Measurements from ENCODE around the gene NAA80. TPM values are rescaled to one million over a fixed set of nuclear protein-coding genes. Genes with fewer than 3 reads are reported as not detected.

The NAA80 gene
- total and polyA plus RNA-seq, 2 of the 13 experiments (the other 11 are each of a cell fraction or from before 2014, with no cell fraction given) = 3.4 to 8.7 TPM

DNA sequence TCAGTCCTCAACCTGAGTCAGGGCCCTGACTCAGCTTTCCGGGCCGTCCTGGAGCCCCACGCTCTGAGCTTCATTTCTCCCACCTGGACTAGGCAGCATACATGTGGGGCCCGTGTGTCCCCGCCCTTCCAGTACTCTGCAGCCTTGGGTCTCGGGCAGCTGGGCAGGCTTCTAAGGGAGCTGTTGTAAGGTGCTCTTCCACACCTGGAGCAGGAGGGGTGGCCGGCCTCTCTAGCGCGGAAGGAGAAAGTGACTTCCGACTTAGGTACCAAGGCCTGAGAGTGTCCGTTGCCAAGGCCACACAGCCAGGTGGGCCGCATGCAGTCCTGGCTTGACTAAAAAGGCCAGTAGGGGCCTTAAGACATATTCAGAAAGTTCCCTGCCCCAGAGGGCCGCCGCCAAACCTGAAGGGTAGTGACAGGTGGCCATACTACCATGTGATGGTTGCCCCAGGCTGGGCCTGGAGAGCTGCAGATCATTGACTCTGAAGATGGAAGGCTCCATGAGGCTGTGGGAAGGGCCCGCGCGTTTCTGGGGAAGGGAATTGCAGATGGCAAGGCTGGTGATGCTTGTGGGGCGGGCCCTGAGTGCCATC lies 39.7 kb downstream of the NAA80 start (continued):
- TF ChIP-seq LCORL (IDR thresholded peaks at IDR 0.05) = no peak
- no peak for TF ChIP-seq LCORL (CRISPR knock-in tag; IDR thresholded peaks at IDR 0.05)
- no peak for TF ChIP-seq SALL1 (CRISPR knock-in tag; IDR thresholded peaks at IDR 0.05)
- TF ChIP-seq, protein P1, sequence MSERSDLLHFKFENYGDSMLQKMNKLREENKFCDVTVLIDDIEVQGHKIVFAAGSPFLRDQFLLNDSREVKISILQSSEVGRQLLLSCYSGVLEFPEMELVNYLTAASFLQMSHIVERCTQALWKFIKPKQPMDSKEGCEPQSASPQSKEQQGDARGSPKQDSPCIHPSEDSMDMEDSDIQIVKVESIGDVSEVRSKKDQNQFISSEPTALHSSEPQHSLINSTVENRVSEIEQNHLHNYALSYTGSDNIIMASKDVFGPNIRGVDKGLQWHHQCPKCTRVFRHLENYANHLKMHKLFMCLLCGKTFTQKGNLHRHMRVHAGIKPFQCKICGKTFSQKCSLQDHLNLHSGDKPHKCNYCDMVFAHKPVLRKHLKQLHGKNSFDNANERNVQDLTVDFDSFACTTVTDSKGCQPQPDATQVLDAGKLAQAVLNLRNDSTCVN (CRISPR knock-in tag; IDR thresholded peaks at IDR 0.05; ENCODE audit: borderline replicate concordance) = no peak
- no peak for TF ChIP-seq ZNF382 (CRISPR knock-in tag; IDR thresholded peaks at IDR 0.05; ENCODE audit: borderline replicate concordance)
- TF ChIP-seq, protein P2, sequence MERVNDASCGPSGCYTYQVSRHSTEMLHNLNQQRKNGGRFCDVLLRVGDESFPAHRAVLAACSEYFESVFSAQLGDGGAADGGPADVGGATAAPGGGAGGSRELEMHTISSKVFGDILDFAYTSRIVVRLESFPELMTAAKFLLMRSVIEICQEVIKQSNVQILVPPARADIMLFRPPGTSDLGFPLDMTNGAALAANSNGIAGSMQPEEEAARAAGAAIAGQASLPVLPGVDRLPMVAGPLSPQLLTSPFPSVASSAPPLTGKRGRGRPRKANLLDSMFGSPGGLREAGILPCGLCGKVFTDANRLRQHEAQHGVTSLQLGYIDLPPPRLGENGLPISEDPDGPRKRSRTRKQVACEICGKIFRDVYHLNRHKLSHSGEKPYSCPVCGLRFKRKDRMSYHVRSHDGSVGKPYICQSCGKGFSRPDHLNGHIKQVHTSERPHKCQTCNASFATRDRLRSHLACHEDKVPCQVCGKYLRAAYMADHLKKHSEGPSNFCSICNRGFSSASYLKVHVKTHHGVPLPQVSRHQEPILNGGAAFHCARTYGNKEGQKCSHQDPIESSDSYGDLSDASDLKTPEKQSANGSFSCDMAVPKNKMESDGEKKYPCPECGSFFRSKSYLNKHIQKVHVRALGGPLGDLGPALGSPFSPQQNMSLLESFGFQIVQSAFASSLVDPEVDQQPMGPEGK (CRISPR knock-in tag; IDR thresholded peaks at IDR 0.05) = no peak
- TF ChIP-seq MEIS1 (CRISPR knock-in tag; IDR thresholded peaks at IDR 0.05; ENCODE audit: borderline replicate concordance) = no peak
- TF ChIP-seq KDM5B (CRISPR knock-in tag; IDR thresholded peaks at IDR 0.05; ENCODE audit: borderline replicate concordance) = no peak
- TF ChIP-seq RELA (CRISPR knock-in tag; IDR thresholded peaks at IDR 0.05) = no peak
- TF ChIP-seq, protein P3, sequence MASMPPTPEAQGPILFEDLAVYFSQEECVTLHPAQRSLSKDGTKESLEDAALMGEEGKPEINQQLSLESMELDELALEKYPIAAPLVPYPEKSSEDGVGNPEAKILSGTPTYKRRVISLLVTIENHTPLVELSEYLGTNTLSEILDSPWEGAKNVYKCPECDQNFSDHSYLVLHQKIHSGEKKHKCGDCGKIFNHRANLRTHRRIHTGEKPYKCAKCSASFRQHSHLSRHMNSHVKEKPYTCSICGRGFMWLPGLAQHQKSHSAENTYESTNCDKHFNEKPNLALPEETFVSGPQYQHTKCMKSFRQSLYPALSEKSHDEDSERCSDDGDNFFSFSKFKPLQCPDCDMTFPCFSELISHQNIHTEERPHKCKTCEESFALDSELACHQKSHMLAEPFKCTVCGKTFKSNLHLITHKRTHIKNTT (CRISPR knock-in tag; IDR thresholded peaks at IDR 0.05) = no peak
- TF ChIP-seq TCF7L2 (IDR thresholded peaks at IDR 0.05; ENCODE audit: low read depth, low read length) = no peak
- no peak for TF ChIP-seq SETDB1 (CRISPR knock-in tag; IDR thresholded peaks at IDR 0.05; ENCODE audit: borderline replicate concordance)
- no peak for TF ChIP-seq TEAD2 (CRISPR knock-in tag; IDR thresholded peaks at IDR 0.05)
- no peak for TF ChIP-seq TCF12 (IDR thresholded peaks at IDR 0.05)
- TF ChIP-seq TCF12 (CRISPR knock-in tag; IDR thresholded peaks at IDR 0.05) = no peak
- no peak for TF ChIP-seq ZNF501 (CRISPR knock-in tag; IDR thresholded peaks at IDR 0.05)
- no peak for TF ChIP-seq EP300 (IDR thresholded peaks at IDR 0.05; ENCODE audit: low read depth in 2 of 2, low read length in 2 of 2)
- TF ChIP-seq EP300 (CRISPR knock-in tag; IDR thresholded peaks at IDR 0.05; ENCODE audit: borderline replicate concordance) = no peak
- TF ChIP-seq MLLT10 (CRISPR knock-in tag; IDR thresholded peaks at IDR 0.05) = no peak
- no peak for TF ChIP-seq WIZ (CRISPR knock-in tag; IDR thresholded peaks at IDR 0.05)
- TF ChIP-seq HNF4G (IDR thresholded peaks at IDR 0.05; ENCODE audit: borderline replicate concordance, low read depth, low read length) = no peak
- no peak for TF ChIP-seq HNF4G (CRISPR knock-in tag; IDR thresholded peaks at IDR 0.05; ENCODE audit: borderline replicate concordance, low read depth)
- TF ChIP-seq, protein P4, sequence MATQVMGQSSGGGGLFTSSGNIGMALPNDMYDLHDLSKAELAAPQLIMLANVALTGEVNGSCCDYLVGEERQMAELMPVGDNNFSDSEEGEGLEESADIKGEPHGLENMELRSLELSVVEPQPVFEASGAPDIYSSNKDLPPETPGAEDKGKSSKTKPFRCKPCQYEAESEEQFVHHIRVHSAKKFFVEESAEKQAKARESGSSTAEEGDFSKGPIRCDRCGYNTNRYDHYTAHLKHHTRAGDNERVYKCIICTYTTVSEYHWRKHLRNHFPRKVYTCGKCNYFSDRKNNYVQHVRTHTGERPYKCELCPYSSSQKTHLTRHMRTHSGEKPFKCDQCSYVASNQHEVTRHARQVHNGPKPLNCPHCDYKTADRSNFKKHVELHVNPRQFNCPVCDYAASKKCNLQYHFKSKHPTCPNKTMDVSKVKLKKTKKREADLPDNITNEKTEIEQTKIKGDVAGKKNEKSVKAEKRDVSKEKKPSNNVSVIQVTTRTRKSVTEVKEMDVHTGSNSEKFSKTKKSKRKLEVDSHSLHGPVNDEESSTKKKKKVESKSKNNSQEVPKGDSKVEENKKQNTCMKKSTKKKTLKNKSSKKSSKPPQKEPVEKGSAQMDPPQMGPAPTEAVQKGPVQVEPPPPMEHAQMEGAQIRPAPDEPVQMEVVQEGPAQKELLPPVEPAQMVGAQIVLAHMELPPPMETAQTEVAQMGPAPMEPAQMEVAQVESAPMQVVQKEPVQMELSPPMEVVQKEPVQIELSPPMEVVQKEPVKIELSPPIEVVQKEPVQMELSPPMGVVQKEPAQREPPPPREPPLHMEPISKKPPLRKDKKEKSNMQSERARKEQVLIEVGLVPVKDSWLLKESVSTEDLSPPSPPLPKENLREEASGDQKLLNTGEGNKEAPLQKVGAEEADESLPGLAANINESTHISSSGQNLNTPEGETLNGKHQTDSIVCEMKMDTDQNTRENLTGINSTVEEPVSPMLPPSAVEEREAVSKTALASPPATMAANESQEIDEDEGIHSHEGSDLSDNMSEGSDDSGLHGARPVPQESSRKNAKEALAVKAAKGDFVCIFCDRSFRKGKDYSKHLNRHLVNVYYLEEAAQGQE (IDR thresholded peaks at IDR 0.05; ENCODE audit: borderline replicate concordance in 1 of 2, low read depth in 1 of 2, low read length in 2 of 2) = no peak
- no peak for TF ChIP-seq SNAPC2 (CRISPR knock-in tag; IDR thresholded peaks at IDR 0.05)
